SKM-1 (cell line): Measurements from ENCODE around the gene ANO6.
"Not testable (repeated sequence)": the region's sequence is repeated elsewhere in the genome, so short reads cannot be mapped to it uniquely, and the experiment has no call there.

Experiments used
- DNase-seq: peaks from one replicate; lab custom pipeline; 2025; ENCODE audit not compliant: unreplicated experiment; lab: John Stamatoyannopoulos, UW

Gene ANO6

GRCh38 chr12:45389426-45389825 is 173.5 kb downstream of the ANO6 start:
- no peak for DNase-seq

- not testable (repeated sequence) for DNase-seq
These were observed 181.6 kb downstream of the ANO6 start for GRCh38 chr12:45397499-45397898.

- DNase-seq: no peak
These were observed 182.7 kb downstream of the ANO6 start for GRCh38 chr12:45398552-45398951.

- DNase-seq: no peak
These were observed 185.1 kb downstream of the ANO6 start for GRCh38 chr12:45400991-45401390.

GRCh38 chr12:45402288-45402687 is 186.4 kb downstream of the ANO6 start:
- DNase-seq: no peak

GRCh38 chr12:45406988-45407850 is 191.3 kb downstream of the ANO6 start:
- DNase-seq: no peak

- DNase-seq: no peak
These were observed 192.3 kb downstream of the ANO6 start for GRCh38 chr12:45407981-45408728.

- no peak for DNase-seq
These were observed 192.8 kb downstream of the ANO6 start for GRCh38 chr12:45408729-45409114.

- DNase-seq: no peak
These were observed 194.1 kb downstream of the ANO6 start for GRCh38 chr12:45409966-45410365.

GRCh38 chr12:45411626-45412025 is 195.7 kb downstream of the ANO6 start:
- DNase-seq: no peak

GRCh38 chr12:45415393-45415817 is 199.5 kb downstream of the ANO6 start:
- no peak for DNase-seq

GRCh38 chr12:45416126-45416525 is 200.2 kb downstream of the ANO6 start:
- DNase-seq: no peak

- DNase-seq: no peak
These were observed 202.6 kb downstream of the ANO6 start for GRCh38 chr12:45418520-45418919.

GRCh38 chr12:45419317-45419814 is 203.5 kb downstream of the ANO6 start:
- DNase-seq: no peak

- no peak for DNase-seq
These were observed 205.8 kb downstream of the ANO6 start for GRCh38 chr12:45421736-45422135.

- DNase-seq: no peak
These were observed 208.0 kb downstream of the ANO6 start for GRCh38 chr12:45423931-45424330.

- DNase-seq: no peak
These were observed 209.5 kb downstream of the ANO6 start for GRCh38 chr12:45425426-45425825.

- DNase-seq: no peak
These were observed 210.4 kb downstream of the ANO6 start for GRCh38 chr12:45426294-45426693.

- no peak for DNase-seq
These were observed 211.1 kb downstream of the ANO6 start for GRCh38 chr12:45427042-45427441.

GRCh38 chr12:45429831-45430230 is 213.9 kb downstream of the ANO6 start:
- no peak for DNase-seq

GRCh38 chr12:45431126-45431525 is 215.2 kb downstream of the ANO6 start:
- no peak for DNase-seq

GRCh38 chr12:45432710-45433109 is 216.8 kb downstream of the ANO6 start:
- no peak for DNase-seq
